GM12878 (cell line): Measurements from ENCODE around the gene NCOA6. TPM values are rescaled to one million over a fixed set of nuclear protein-coding genes. Genes with fewer than 3 reads are reported as not detected.
"Not testable (repeated sequence)": the region's sequence is repeated elsewhere in the genome, so short reads cannot be mapped to it uniquely, and the experiment has no call there.

Source experiments
- ATAC-seq: fragments of 200-7000 bp; cut with Tn5 transposase; 3 replicates; pipeline ENCODE4 v1.9.1; 2020; ENCODE audit warnings: mild to moderate bottlenecking, moderate library complexity
- BruUV-seq: library from RNA; stranded (reverse); fragments of 400-500 nt; replicated peaks from 2 replicates; lab custom pipeline; 2021; lab: Mats Ljungman, UMichigan
- CTCF ChIA-PET: fragments of 300-600 bp; sonication (Branson Sonifier 250); formaldehyde crosslinking; extraction: SDS; loops from one replicate; lab custom pipeline; 2021; ENCODE audit warnings: inconsistent platforms; lab: Yijun Ruan, JAX
- POLR2A ChIA-PET: fragments of 350-600 bp; formaldehyde crosslinking; extraction: SDS; loops from one replicate; lab custom pipeline; 2021; ENCODE audit warnings: inconsistent platforms; lab: Charles Lee
- RAD21 ChIA-PET: fragments of 300-600 bp; sonication (Branson Sonifier 250); formaldehyde crosslinking; loops from one replicate; lab custom pipeline; 2023; ENCODE audit warnings: antibody characterized with exemption; ENCODE audit not compliant: unreplicated experiment; lab: Charles Lee
- SMC1A ChIA-PET: fragments of 300-600 bp; sonication (Branson Sonifier 250); formaldehyde crosslinking; loops from one replicate; lab custom pipeline; 2023; ENCODE audit not compliant: unreplicated experiment, uncharacterized antibody; lab: Charles Lee
- DNase-seq: peaks from one replicate; pipeline ENCODE4 v3.0.0-alpha.2; 2011; ENCODE audit warnings: low read depth, low spot score
- FAIRE-seq: peaks from 3 replicates; lab custom pipeline; 2011; peaks lifted over from hg19 to GRCh38; lab: Jason Lieb, UNC
- H2AFZ ChIP-seq: 2 replicates; pipeline ENCODE4 v1.6.0; 2011; ENCODE audit warnings: low read depth, low read length, control low read depth; ENCODE audit not compliant: control insufficient read depth
- H3K27ac ChIP-seq: 2 replicates; pipeline ENCODE4 v1.5.1; 2011; ENCODE audit warnings: control low read depth; ENCODE audit not compliant: control insufficient read depth, insufficient read depth
- H3K27me3 ChIP-seq, 2 experiments: replicated peaks in 1 of 2; 2 replicates each; pipeline versions ENCODE4 v1.6.0 to v1.6.1; 2011; ENCODE audit warnings: low read length in 1 of 2; ENCODE audit not compliant: control insufficient read depth in 2 of 2, insufficient read depth in 2 of 2
- H3K36me3 ChIP-seq, 2 experiments: 2 replicates each; pipeline ENCODE4 v1.5.1; 2011; ENCODE audit warnings: low read length in 1 of 2; ENCODE audit not compliant: control insufficient read depth in 2 of 2, insufficient read depth in 2 of 2
- H3K4me1 ChIP-seq: 2 replicates; pipeline ENCODE4 v1.6.1; 2011; ENCODE audit warnings: mild to moderate bottlenecking, low read length, moderate library complexity, mixed read lengths; ENCODE audit not compliant: control insufficient read depth, insufficient read depth
- H3K4me2 ChIP-seq: 2 replicates; pipeline ENCODE4 v1.6.0; 2011; ENCODE audit warnings: control low read depth; ENCODE audit not compliant: control insufficient read depth, insufficient read depth
- H3K4me3 ChIP-seq: fragments of 200-600 bp; sonication (generic); 2 replicates; pipeline ENCODE4 v1.5.1; 2016
- H3K79me2 ChIP-seq: 2 replicates; pipeline ENCODE4 v1.6.0; 2011; ENCODE audit warnings: low read length; ENCODE audit not compliant: control insufficient read depth, insufficient read depth
- H3K9ac ChIP-seq: 2 replicates; pipeline ENCODE4 v1.8.0; 2011; ENCODE audit warnings: low read length, control low read depth, mixed read lengths; ENCODE audit not compliant: control insufficient read depth, insufficient read depth
- H3K9me3 ChIP-seq: replicated peaks from 3 replicates; pipeline ENCODE4 v1.5.1; 2011; ENCODE audit warnings: mild to moderate bottlenecking, low read length; ENCODE audit not compliant: control insufficient read depth, insufficient read depth
- H4K20me1 ChIP-seq: 2 replicates; pipeline ENCODE4 v1.6.0; 2011; ENCODE audit not compliant: control insufficient read depth, insufficient read depth
- ATF3 ChIP-seq: IDR thresholded peaks from 2 replicates; pipeline ENCODE4 v1.6.1; 2011; ENCODE audit warnings: low read depth, mild to moderate bottlenecking, low read length, moderate library complexity, borderline replicate concordance; ENCODE audit errors: extremely low read depth
- BCL11A ChIP-seq: IDR thresholded peaks from 2 replicates; pipeline ENCODE4 v1.6.1; 2011; ENCODE audit warnings: low read depth, low read length
- BMI1 ChIP-seq: fragments of 450-650 bp; IDR thresholded peaks from 2 replicates; pipeline ENCODE4 v1.6.1; 2016; ENCODE audit warnings: mild to moderate bottlenecking, moderate library complexity, borderline replicate concordance
- CTCF ChIP-seq, 3 experiments: IDR thresholded peaks in 2 of 3; conservative IDR thresholded peaks in 1 of 3; 2 replicates each; pipeline ENCODE4 v1.5.1; 2011; ENCODE audit warnings: low read depth in 3 of 3, low read length in 3 of 3, mild to moderate bottlenecking in 3 of 3, control low read depth in 2 of 3, moderate library complexity in 2 of 3, inconsistent platforms in 1 of 3, mixed read lengths in 1 of 3; ENCODE audit not compliant: control insufficient read depth in 2 of 3, insufficient read depth in 1 of 3; ENCODE audit errors: extremely low read depth in 1 of 3
- E2F4 ChIP-seq: IDR thresholded peaks from 2 replicates; pipeline ENCODE4 v1.6.1; 2012; ENCODE audit warnings: low read depth, low read length, improper control_type of control experiment
- EZH2 ChIP-seq: IDR thresholded peaks from 2 replicates; pipeline ENCODE4 v1.6.1; 2012; ENCODE audit warnings: low read depth, mild to moderate bottlenecking, control low read depth, inconsistent platforms, low read length, borderline replicate concordance; ENCODE audit not compliant: control insufficient read depth
- PML ChIP-seq: IDR thresholded peaks from 2 replicates; pipeline ENCODE4 v1.6.1; 2012; ENCODE audit warnings: low read length, inconsistent platforms
- POLR2A ChIP-seq: IDR thresholded peaks from 2 replicates; pipeline ENCODE4 v1.6.1; 2011; ENCODE audit warnings: low read depth, mild to moderate bottlenecking, low read length
- YY1 ChIP-seq: IDR thresholded peaks from 2 replicates; pipeline ENCODE4 v1.6.1; 2011; ENCODE audit warnings: low read depth, mild to moderate bottlenecking, low read length
- ZBTB33 ChIP-seq: fragments of 450-650 bp; IDR thresholded peaks from 2 replicates; pipeline ENCODE4 v1.6.1; 2017; ENCODE audit warnings: mild to moderate bottlenecking
- WGBS: methylation state at CpG from one replicate; pipeline ENCODE4 v1.1.6; 2016; ENCODE audit warnings: low lambda C conversion rate; ENCODE audit not compliant: insufficient replicate concordance, insufficient coverage; ENCODE audit errors: missing lambda C conversion rate; 5-methylcytosine and 5-hydroxymethylcytosine counted together
- in situ Hi-C: fragments of 300-500 bp; cut with MboI; formaldehyde crosslinking; loops from 9 replicates; pipeline ENCODE4 v1.14.3; 2018; ENCODE audit warnings: mixed read lengths
- intact Hi-C: fragments of 100-400 bp; cut with micrococcal nuclease; formaldehyde crosslinking; loops from one replicate; pipeline ENCODE4 v1.14.2; 2022; ENCODE audit not compliant: unreplicated experiment
- polyA plus RNA-seq, 11 experiments: library from polyadenylated mRNA; depleted of rRNA in 4 of 11; unstranded in 6 of 11; stranded (reverse) in 5 of 11; fragments of >200 nt; fragmentation: Nextera tagmentation in 4 of 11; fragmentation: Illumina TruSeq in 1 of 11; extraction: Ambion mirVana in 4 of 11; extraction: Trizol in 1 of 11; gene quantifications; 1 replicate in 1 of 11; 2 replicates in 10 of 11; pipeline versions ENCODE4 v1.2.1 to v1.2.3, GENCODE V29; 2011 to 2016; ENCODE audit warnings: inconsistent platforms in 2 of 11, missing spikeins in 2 of 11, low read depth in 1 of 11
- total RNA-seq, 4 experiments: library from RNA; depleted of rRNA in 3 of 4; stranded (reverse); fragments of >200 nt in 3 of 4; fragmentation: Illumina TruSeq in 1 of 4; extraction: Trizol in 1 of 4; gene quantifications; 2 replicates each; pipeline versions ENCODE4 v1.2.1 to v1.2.3, GENCODE V29; 2013 to 2021

NCOA6 gene
- total and polyA plus RNA-seq, 10 of the 15 experiments (the other 5 are each of a cell fraction or from before 2014, with no cell fraction given) = 6.1 to 20.6 (median 12.6) TPM

- no peak overlapping the region for H3K27ac ChIP-seq
- no peak overlapping the region for H2AFZ ChIP-seq
- 100% methylated on average over 5 of the region's 5 CpGs for WGBS
- ChIA-PET SMC1A (interaction anchor here (0.6 kb wide), 1 partner anchor 36 kb away, joined by 3 read pairs; no protein-coding TSS in a partner anchor), CTCF (no interaction called here), RAD21 (no interaction called here), POLR2A (no interaction called here)
- H3K79me2 ChIP-seq = peaks cover 7% of the 10 kb centered on the region
- ATAC-seq (no peak), DNase-seq (no peak), FAIRE-seq (no peak)
- H4K20me1 ChIP-seq = no peaks in the 10 kb centered on the region
- intact Hi-C loops = no loop called here
- H3K4me3 ChIP-seq = no peak overlapping the region
- H3K27me3 ChIP-seq = no peaks in the 10 kb centered on the region
- H3K4me1 ChIP-seq = peaks cover 4% of the 10 kb centered on the region; the same call in 1 of the 2 replicates
- H3K4me2 ChIP-seq = no peak overlapping the region
- no peaks in the 10 kb centered on the region for H3K36me3 ChIP-seq
- BruUV-seq = no TSS peak
- in situ Hi-C loops = no loop called here
- H3K9ac ChIP-seq = no peak overlapping the region
- no peak for TF ChIP-seq YY1
- TF ChIP-seq PML = no peak
- no peak for TF ChIP-seq EZH2
- TF ChIP-seq E2F4 = no peak
- no peak for TF ChIP-seq CTCF (IDR thresholded peaks at IDR 0.05 in 2 of 3, conservative IDR thresholded peaks at IDR 0.05 in 1 of 3; ENCODE audit: control insufficient read depth in 2 of 3, extremely low read depth in 1 of 3, insufficient read depth in 1 of 3, low read depth in 3 of 3, low read length in 3 of 3)
- TF ChIP-seq ATF3 = no peak
- no peak for TF ChIP-seq ZBTB33
- no peak for TF ChIP-seq POLR2A
- no peak for TF ChIP-seq BCL11A
- TF ChIP-seq BMI1 = no peak
- H3K9me3 ChIP-seq = no peaks in the 10 kb centered on the region
Observed at GRCh38 chr20:34808583-34808982, 16.9 kb downstream of the NCOA6 start.

GRCh38 chr20:34807944-34808465 is 17.4 kb downstream of the NCOA6 start:
- H4K20me1 ChIP-seq, H3K36me3 ChIP-seq, H3K4me3 ChIP-seq, in situ Hi-C loops, intact Hi-C loops, H3K27me3 ChIP-seq, FAIRE-seq, H3K9ac ChIP-seq, ATAC-seq, H3K9me3 ChIP-seq, H3K4me2 ChIP-seq, H3K27ac ChIP-seq, H3K4me1 ChIP-seq, BruUV-seq, H2AFZ ChIP-seq, POLR2A ChIA-PET, DNase-seq, H3K79me2 ChIP-seq, RAD21 ChIA-PET, CTCF ChIA-PET: not testable (repeated sequence)
- 97% methylated on average over 3 of the region's 8 CpGs for WGBS
- SMC1A ChIA-PET = interaction anchor here (0.6 kb wide), 1 partner anchor 36 kb away, joined by 3 read pairs; no protein-coding TSS in a partner anchor
